HG02623 (cell line): ENCODE data around the gene APOBEC2.

Experiments
- ATAC-seq: cut with Tn5 transposase; IDR thresholded peaks from one replicate; pipeline ENCODE4 v1.9.1; 2021; ENCODE audit warnings: moderate library complexity; ENCODE audit not compliant: unreplicated experiment

The APOBEC2 gene

DNA sequence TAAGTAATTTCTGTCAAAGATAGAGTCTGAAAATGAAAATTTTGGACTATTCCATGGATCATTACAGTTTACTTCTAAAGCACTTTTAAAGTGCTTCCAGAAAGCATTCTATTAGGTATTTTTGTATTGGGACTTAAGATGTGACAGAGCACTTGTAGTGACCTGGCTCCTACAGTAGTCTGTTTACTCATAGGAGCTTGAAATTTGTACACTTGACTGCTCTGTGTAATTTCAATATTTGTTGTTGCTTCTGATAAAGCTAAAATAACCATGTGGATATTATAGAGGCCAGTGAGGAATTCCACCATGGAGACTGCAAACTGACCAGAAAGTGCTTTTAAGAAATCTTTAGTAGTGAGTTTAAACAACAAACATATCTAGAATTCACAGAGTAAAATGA lies 30.1 kb downstream of the APOBEC2 start:
- ATAC-seq, result no peak

DNA sequence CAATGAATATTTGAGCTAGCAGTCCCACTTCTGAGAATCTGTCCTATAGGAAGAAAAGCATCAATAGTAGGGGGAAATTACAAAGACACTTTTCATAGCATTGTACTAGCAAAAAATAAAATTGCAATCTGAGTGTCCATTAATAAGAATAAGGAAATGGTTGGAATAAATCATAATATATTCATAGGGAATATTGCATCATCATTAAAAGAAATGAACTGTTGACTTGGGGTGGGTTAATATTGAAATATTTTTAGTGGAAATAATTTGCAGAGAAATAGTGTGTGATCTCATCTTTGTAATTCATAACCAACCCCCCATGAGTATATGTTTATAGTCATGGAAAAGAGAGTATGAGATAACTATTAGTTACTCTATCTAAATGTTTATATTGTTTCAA lies 32.2 kb downstream of the APOBEC2 start:
- no peak for ATAC-seq

DNA sequence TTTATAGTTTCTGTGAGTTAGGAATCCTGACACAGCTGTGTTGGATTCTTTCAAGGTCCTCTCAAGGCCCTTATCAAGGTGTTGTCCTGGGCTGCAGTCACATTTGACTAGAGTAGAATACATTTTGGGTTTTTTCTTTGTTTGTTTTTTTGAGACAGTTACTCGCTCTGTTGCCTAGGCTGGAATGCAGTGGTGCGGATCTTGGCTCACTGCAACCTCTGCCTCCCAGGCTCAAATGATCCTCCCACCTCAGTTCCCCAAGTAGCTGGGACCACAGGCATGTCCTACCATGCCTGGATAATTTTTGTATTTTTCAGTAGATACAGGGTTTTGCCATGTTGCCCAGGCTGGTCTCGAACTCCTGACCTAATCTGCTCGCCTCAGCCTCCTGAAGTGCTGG lies 35.4 kb downstream of the APOBEC2 start:
- ATAC-seq, result no peak

DNA sequence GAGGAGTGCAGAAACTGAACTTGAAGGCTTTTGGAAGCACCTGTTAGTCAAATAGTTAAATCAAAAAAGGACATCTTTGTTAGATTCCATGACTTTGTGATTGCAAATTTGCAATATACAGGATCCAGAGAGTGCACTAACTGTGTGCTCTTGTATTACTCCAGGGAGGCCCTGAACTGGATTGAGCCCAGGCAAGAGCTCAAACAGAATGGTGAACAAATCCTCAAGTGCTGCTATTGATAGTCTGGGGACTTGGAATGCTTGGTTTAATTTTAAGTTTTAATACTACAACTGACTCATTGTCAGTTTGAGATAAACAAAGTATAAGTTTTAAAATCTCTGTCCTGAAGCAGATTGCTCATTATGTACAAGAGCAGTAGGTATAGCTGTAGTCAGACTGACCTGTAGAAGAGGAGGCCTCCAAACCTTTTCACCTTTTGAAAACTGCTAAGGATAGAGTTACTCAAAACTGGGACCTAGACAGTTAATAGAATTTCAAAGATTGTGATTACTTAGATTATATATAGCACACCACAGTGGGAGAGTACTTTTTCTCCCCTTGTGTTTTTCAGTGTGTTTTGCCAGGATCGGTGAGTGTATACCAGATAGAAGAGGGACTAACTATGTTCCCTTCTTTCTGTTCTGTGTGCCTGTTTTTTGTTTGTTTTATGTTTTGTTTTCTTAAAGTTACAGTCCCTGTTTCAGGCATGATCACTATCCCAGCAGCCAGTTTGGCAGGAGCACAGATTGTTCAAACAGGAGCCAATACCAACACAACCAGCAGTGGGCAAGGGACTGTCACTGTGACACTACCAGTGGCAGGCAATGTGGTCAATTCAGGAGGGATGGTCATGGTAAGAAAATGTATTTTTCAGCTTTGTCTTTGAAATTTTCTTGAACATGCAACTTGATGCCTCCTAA lies 38.1 kb downstream of the APOBEC2 start:
- ATAC-seq, result no peak

GRCh38 chr6:41092421-41093140 lies 39.6 kb downstream of the APOBEC2 start:
- no peak for ATAC-seq

DNA sequence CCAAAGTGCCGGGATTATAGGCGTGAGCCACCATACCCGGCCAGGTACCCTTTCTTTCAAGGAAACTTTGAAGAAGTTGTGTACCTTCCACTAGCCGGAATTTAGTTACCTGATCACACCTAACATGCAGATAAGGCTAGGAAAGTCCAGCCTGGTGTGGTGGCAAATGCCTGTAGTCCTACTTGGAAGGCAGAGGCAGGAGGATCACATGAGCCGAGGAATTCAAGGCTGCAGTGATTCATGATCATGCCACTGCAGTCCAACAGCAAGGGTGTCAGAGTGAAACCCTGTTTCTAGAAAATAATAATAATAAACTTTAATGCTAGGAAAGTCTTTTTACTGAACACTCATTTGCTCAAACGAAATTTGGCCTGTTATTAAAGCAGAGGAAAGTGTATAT lies 40.7 kb downstream of the APOBEC2 start:
- ATAC-seq, result no peak

DNA sequence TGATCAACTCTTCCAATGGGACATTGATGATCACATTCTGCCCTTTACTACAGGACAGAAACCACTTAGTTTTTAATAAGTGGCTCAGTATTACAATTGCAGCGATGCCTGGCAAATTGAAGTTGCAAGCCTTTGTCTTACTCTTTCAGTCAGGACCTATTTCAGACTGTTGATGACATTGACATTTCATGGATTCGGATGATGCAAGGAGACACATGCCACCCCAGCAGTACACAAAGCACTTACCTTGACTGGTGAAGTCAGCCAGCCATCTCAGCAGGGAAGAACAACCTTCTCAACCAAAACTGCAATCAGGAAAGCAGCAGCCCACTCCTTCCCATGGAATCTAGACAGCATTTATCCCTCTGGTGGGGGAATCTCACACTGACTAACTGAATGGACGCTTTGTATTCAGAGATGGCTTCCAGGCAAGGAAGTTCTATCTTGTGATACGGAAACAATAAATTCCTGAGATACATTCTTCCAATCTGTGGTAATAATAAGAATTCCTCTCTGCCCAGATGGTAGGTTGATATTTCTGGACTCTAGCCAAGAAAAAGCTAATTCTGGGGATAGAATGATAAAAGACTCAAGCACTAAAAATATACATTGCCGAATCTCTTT lies 44.6 kb downstream of the APOBEC2 start:
- ATAC-seq, result no peak

- no peak for ATAC-seq
These were observed 45.4 kb downstream of the APOBEC2 start for GRCh38 chr6:41098366-41098765.

GRCh38 chr6:41100871-41101287 lies 47.9 kb downstream of the APOBEC2 start:
- no peak for ATAC-seq

DNA sequence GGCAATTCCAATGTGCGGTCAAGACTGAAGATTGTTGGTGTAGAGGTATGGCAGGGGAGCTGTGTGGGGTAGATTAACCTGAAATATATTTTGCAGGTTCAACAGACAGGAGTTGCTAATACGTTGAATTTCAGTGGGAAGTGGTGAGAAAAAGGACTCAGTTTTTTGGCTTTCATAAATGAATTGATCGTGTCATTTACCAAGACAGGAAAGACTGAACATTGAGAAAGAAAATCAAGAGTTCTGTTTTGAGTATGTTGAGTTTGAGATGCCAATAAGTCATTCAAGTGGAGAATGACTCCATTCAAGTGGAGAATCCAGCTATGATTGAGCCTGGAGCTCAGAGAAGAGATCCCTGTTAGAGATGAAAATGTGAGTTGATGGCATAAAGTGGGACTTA lies 50.8 kb downstream of the APOBEC2 start:
- ATAC-seq, result no peak

DNA sequence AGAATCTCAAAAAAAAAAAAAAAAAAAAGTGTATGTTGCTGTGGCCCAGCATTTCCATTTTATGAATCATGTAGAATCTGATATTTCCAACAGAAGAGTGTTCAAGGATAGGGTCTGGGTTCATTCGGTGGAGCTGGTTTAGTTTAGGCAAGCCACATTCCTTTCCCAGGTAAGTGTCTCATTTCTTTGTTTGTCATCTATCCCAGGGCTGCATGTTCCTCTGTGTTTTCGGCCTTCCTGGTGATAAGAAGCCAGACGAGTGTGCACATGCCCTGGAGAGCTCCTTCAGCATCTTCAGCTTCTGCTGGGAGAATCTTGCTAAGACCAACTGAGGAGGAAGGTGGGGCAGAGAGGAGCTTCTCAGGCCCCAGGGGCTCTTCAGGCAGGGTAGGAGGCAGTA lies 58.0 kb downstream of the APOBEC2 start:
- no peak for ATAC-seq
